ENCODE measurements around the gene SAMSN1.
"Not testable (repeated sequence)": the region's sequence is repeated elsewhere in the genome, so short reads cannot be mapped to it uniquely, and the experiment has no call there.

SAMSN1 gene

GRCh38 chr21:14506859-14507457, 39.2 kb downstream of the SAMSN1 start:
- H3K27me3 Mint-ChIP-seq; H3K9me3 Mint-ChIP-seq; DNase-seq; ATAC-seq (replicated peaks): not testable (repeated sequence)
- Mint-ChIP-seq H3K27ac (peak overlapping the region in 1 of 2 donors; percentile 73), H3K4me3 (peak overlapping the region in 1 of 2 donors; percentile 13), H3K36me3 (ENCODE audit: insufficient read depth) (peaks cover 51% of the 10 kb centered on the region), H3K4me1 (ENCODE audit: low read depth in 2 of 2) (peaks cover 32 to 65% of the 10 kb centered on the region in 2 donors)

GRCh38 chr21:14500873-14501272, 45.2 kb downstream of the SAMSN1 start:
- ATAC-seq (replicated peaks) (no peak), DNase-seq (no peak)
- no peak overlapping the region for H3K27ac Mint-ChIP-seq
- no peaks in the 10 kb centered on the region for H3K9me3 Mint-ChIP-seq
- peaks cover 14 to 49% of the 10 kb centered on the region in 2 donors for H3K4me1 Mint-ChIP-seq (ENCODE audit: low read depth in 2 of 2)
- H3K36me3 Mint-ChIP-seq (ENCODE audit: insufficient read depth): peaks cover 66% of the 10 kb centered on the region
- no peaks in the 10 kb centered on the region for H3K27me3 Mint-ChIP-seq
- H3K4me3 Mint-ChIP-seq: no peak overlapping the region

GRCh38 chr21:14499316-14499715, 46.8 kb downstream of the SAMSN1 start:
- Mint-ChIP-seq H3K4me1 (ENCODE audit: low read depth in 2 of 2) (peaks cover 7 to 35% of the 10 kb centered on the region in 2 donors), H3K4me3 (no peak overlapping the region)

GRCh38 chr21:14497825-14498224, 48.3 kb downstream of the SAMSN1 start:
- H3K27me3 Mint-ChIP-seq: no peaks in the 10 kb centered on the region
- no peak for DNase-seq
- ATAC-seq (replicated peaks): no peak
- no peaks in the 10 kb centered on the region for H3K9me3 Mint-ChIP-seq
- peaks cover 78% of the 10 kb centered on the region for H3K36me3 Mint-ChIP-seq (ENCODE audit: insufficient read depth)
- H3K4me1 Mint-ChIP-seq (ENCODE audit: low read depth in 2 of 2): peaks cover 1 to 31% of the 10 kb centered on the region in 2 donors
- no peak overlapping the region for H3K4me3 Mint-ChIP-seq
- no peak overlapping the region for H3K27ac Mint-ChIP-seq

More at GRCh38 chr21:14499316-14499715, 46.8 kb downstream of the SAMSN1 start:
- DNase-seq (no peak), ATAC-seq (replicated peaks) (no peak)
- Mint-ChIP-seq H3K36me3 (ENCODE audit: insufficient read depth) (peaks cover 78% of the 10 kb centered on the region), H3K27ac (peak overlapping the region in 1 of 2 donors; percentile 26), H3K27me3 (no peaks in the 10 kb centered on the region), H3K9me3 (no peaks in the 10 kb centered on the region)

DNA sequence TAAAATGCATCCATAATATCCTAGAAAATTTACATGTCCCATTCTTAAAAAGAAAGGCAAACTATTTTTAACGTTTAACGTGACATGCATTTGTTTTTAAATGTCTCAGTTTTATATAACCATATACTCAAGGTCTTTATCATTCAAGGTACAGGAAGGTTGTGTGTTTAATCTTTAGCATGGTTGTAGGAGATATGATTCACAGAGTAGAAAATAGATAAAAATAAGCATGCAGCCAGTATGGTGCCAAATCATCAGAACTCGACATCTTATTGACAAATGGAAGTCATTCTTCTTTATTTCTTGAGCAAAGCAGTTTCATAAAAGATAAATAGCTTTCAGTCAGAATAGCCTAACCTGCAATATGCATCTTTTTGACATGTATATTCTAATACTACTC, 51.0 kb downstream of the SAMSN1 start:
- H3K27me3 Mint-ChIP-seq: no peaks in the 10 kb centered on the region
- peaks cover 1 to 19% of the 10 kb centered on the region in 2 donors for H3K4me1 Mint-ChIP-seq (ENCODE audit: low read depth in 2 of 2)
- ATAC-seq (replicated peaks): no peak
- peaks cover 59% of the 10 kb centered on the region for H3K36me3 Mint-ChIP-seq (ENCODE audit: insufficient read depth)
- H3K9me3 Mint-ChIP-seq: no peaks in the 10 kb centered on the region
- H3K4me3 Mint-ChIP-seq: no peak overlapping the region
- no peak for DNase-seq
- no peak overlapping the region for H3K27ac Mint-ChIP-seq

DNA sequence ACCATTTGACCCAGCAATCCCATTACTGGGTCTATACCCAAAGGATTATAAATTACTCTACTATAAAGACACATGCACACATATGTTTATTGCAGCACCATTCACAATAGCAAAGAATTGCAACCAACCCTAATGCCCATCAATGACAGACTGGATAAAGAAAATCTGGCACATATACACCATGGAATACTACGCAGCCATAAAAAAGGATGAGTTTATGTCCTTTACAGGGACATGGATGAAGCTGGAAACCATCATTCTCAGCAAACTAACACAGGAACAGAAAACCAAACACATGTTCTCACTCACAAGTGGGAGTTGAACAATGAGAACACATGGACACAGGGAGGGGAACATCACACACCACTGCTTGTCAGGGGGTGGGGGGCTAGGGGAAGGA, 51.9 kb downstream of the SAMSN1 start:
- H3K27ac Mint-ChIP-seq: peak overlapping the region; percentile 70 to 79
- H3K36me3 Mint-ChIP-seq (ENCODE audit: insufficient read depth): peaks cover 55% of the 10 kb centered on the region
- ATAC-seq (replicated peaks); H3K9me3 Mint-ChIP-seq; DNase-seq; H3K27me3 Mint-ChIP-seq: not testable (repeated sequence)
- peaks cover 1 to 17% of the 10 kb centered on the region in 2 donors for H3K4me1 Mint-ChIP-seq (ENCODE audit: low read depth in 2 of 2)
- peak overlapping the region in 1 of 2 donors; percentile 2 for H3K4me3 Mint-ChIP-seq

GRCh38 chr21:14493731-14494130, 52.4 kb downstream of the SAMSN1 start:
- H3K27ac Mint-ChIP-seq: peak overlapping the region; percentile 70 to 79
- ATAC-seq (replicated peaks): no peak
- peaks cover 51% of the 10 kb centered on the region for H3K36me3 Mint-ChIP-seq (ENCODE audit: insufficient read depth)

GRCh38 chr21:14492931-14493330, 53.2 kb downstream of the SAMSN1 start:
- peaks cover 46% of the 10 kb centered on the region for H3K36me3 Mint-ChIP-seq (ENCODE audit: insufficient read depth)
- no peak for ATAC-seq (replicated peaks)
- H3K4me1 Mint-ChIP-seq (ENCODE audit: low read depth in 2 of 2): peaks cover 1 to 17% of the 10 kb centered on the region in 2 donors
- no peaks in the 10 kb centered on the region for H3K27me3 Mint-ChIP-seq
- no peaks in the 10 kb centered on the region for H3K9me3 Mint-ChIP-seq
- peak overlapping the region in 1 of 2 donors; percentile 79 for H3K27ac Mint-ChIP-seq
- no peak overlapping the region for H3K4me3 Mint-ChIP-seq
- DNase-seq: no peak

More at GRCh38 chr21:14493731-14494130, 52.4 kb downstream of the SAMSN1 start:
- H3K27me3 Mint-ChIP-seq: no peaks in the 10 kb centered on the region
- no peak for DNase-seq
- H3K4me1 Mint-ChIP-seq (ENCODE audit: low read depth in 2 of 2): peaks cover 1 to 17% of the 10 kb centered on the region in 2 donors
- no peaks in the 10 kb centered on the region for H3K9me3 Mint-ChIP-seq
- peak overlapping the region in 1 of 2 donors; percentile 2 for H3K4me3 Mint-ChIP-seq

- peaks cover 0 to 22% of the 10 kb centered on the region in 2 donors for H3K4me1 Mint-ChIP-seq (ENCODE audit: low read depth in 2 of 2)
- H3K27ac Mint-ChIP-seq: no peak overlapping the region
- no peaks in the 10 kb centered on the region for H3K9me3 Mint-ChIP-seq
- no peaks in the 10 kb centered on the region for H3K27me3 Mint-ChIP-seq
- no peak for DNase-seq
- no peak overlapping the region for H3K4me3 Mint-ChIP-seq
- H3K36me3 Mint-ChIP-seq (ENCODE audit: insufficient read depth): peaks cover 33% of the 10 kb centered on the region
- no peak for ATAC-seq (replicated peaks)
These were observed 54.8 kb downstream of the SAMSN1 start for GRCh38 chr21:14491269-14491681.

GRCh38 chr21:14488672-14489204, 57.4 kb downstream of the SAMSN1 start:
- no peaks in the 10 kb centered on the region for H3K27me3 Mint-ChIP-seq
- H3K4me3 Mint-ChIP-seq: no peak overlapping the region
- DNase-seq (no peak), ATAC-seq (replicated peaks) (no peak)
- no peaks in the 10 kb centered on the region for H3K9me3 Mint-ChIP-seq
- peaks cover 0 to 25% of the 10 kb centered on the region in 2 donors for H3K4me1 Mint-ChIP-seq (ENCODE audit: low read depth in 2 of 2)
- no peak overlapping the region for H3K27ac Mint-ChIP-seq
- H3K36me3 Mint-ChIP-seq (ENCODE audit: insufficient read depth): peaks cover 14% of the 10 kb centered on the region

DNA sequence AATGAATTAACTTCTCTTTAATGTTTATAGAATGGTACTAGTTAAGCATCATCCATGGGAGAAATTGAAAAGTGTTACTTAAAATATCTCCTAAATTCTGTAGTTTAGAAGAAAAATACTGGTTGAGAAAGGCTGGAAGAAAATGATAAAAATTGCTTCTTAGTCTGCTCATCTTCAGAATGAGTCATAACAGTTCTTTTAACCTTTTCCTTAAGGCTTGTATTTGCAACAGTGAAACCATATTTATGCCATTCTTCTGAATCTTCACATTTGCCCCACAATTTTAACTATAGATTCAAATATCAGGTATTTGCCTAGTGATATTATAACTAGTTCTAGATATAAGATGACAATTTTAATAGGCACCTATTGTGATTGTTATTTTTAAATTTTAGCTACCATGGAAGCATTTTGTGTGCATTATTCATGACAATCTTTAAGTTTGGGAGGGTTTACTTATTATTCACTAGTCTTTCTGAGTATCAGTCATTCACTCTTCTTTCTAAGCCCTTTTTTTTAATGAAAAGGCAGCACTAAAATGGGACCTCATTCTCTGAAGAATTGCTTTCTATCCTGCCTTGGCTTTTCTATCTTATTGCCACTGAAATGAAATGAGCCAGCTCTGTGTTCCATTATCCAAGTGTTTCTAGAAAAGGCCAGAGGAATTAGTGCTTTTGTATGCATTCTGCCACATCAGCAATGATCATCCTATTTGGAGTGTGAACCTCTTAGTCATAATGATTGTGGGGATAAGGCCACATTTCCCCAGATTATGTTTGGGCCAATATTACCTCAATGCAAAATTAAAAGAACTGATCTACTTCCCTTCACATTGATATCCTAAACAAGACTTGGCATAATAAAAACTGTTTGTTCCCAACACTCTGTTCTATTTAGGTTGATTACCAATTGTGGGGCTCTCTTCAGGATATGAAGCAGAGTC, 58.4 kb downstream of the SAMSN1 start:
- H3K27ac Mint-ChIP-seq: peak overlapping the region; percentile 7 to 82
- H3K36me3 Mint-ChIP-seq (ENCODE audit: insufficient read depth): peaks cover 10% of the 10 kb centered on the region
- no peak overlapping the region for H3K4me3 Mint-ChIP-seq
- H3K27me3 Mint-ChIP-seq: no peaks in the 10 kb centered on the region
- H3K4me1 Mint-ChIP-seq (ENCODE audit: low read depth in 2 of 2): peaks cover 4 to 21% of the 10 kb centered on the region in 2 donors
- ATAC-seq (replicated peaks): no peak
- H3K9me3 Mint-ChIP-seq: no peaks in the 10 kb centered on the region
- DNase-seq: no peak

DNA sequence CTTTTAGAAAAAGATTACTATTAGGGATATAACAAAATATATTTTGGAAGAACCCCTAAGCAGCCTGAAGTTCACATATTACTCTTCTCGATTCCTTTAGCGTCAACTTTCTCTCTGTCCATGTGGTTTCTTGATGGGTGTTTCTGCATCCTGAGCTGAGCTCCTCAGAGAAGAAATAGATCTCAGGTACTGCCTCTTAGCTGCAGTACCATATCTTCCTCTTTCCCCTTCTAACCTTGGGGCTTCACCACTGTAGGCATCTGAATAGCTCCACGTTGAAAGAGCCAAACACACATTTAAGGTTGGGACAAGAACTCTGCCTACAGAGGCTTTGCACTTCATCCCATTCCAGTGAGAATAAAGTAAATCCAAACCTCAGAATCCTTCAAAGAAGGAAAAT, 59.2 kb downstream of the SAMSN1 start:
- Mint-ChIP-seq H3K36me3 (ENCODE audit: insufficient read depth) (peaks cover 10% of the 10 kb centered on the region), H3K27ac (peak overlapping the region; percentile 7 to 82), H3K4me3 (no peak overlapping the region), H3K9me3 (no peaks in the 10 kb centered on the region), H3K27me3 (no peaks in the 10 kb centered on the region), H3K4me1 (ENCODE audit: low read depth in 2 of 2) (peaks cover 9 to 24% of the 10 kb centered on the region in 2 donors)
- DNase-seq (no peak), ATAC-seq (replicated peaks) (no peak)

DNA sequence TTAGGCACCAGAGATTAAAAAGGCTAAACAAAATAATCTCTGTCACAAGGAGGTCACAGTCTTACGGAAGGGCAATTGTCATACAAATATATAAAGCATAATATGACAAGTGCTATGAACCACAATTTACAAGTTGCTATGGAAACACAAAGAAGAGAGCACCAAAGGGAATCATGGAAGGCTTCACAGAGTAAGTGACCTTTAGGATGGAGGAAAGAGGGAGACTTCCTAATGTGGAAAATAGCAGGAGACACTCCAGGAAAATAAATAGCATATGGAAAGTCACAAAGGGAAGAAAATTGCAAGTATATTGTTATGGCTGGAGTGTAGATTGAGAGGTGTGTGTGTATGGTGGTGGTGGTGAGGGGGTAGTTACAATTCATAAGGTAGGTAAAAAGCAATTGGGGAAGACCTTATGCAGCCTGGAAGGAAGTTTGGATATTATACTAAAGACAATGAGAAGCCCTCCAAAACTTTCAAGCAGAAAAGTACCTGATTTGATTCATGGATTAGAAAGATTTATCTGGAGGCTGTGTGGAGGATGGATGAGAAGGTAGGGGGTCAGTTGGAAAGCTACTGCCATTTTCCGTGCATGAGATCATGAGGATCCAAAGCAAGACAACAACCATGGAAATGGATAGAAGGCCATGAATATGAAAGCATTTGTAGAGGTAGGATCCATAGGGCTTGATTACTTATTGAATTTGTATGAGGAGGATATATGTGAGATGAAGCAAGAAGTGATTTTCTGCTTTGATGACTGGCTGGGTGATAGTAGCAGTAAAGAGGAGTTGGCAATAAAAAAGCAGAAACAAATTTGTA, 61.7 kb downstream of the SAMSN1 start:
- peak overlapping the region; percentile 3 to 33 for H3K27ac Mint-ChIP-seq
- peaks cover 10% of the 10 kb centered on the region for H3K36me3 Mint-ChIP-seq (ENCODE audit: insufficient read depth)

More for the DNA sequence above, 61.7 kb downstream of the SAMSN1 start:
- Mint-ChIP-seq H3K4me1 (ENCODE audit: low read depth in 2 of 2) (peaks cover 13 to 27% of the 10 kb centered on the region in 2 donors), H3K4me3 (no peak overlapping the region), H3K27me3 (no peaks in the 10 kb centered on the region), H3K9me3 (no peaks in the 10 kb centered on the region)
- ATAC-seq (replicated peaks) (no peak), DNase-seq (no peak)
